Astrocyte (in vitro differentiated cells and primary cell): ENCODE measurements around the gene NBEAL1. TPM values are rescaled to one million over a fixed set of nuclear protein-coding genes. Genes with fewer than 3 reads are reported as not detected.
"Not testable (repeated sequence)": the region's sequence is repeated elsewhere in the genome, so short reads cannot be mapped to it uniquely, and the experiment has no call there.

Experiments
- DNase-seq: peaks from one replicate; pipeline ENCODE4 v3.0.0-alpha.2; 2010; ENCODE audit warnings: low read depth
- FAIRE-seq: peaks from 2 replicates; lab custom pipeline; 2011; peaks lifted over from hg19 to GRCh38; lab: Jason Lieb, UNC
- H2AFZ ChIP-seq: 2 replicates; pipeline ENCODE4 v1.6.0; 2012; ENCODE audit warnings: low read depth, low read length, inconsistent platforms
- H3K27ac ChIP-seq: 2 replicates; pipeline ENCODE4 v1.5.1; 2011; ENCODE audit warnings: low read depth, low read length, inconsistent platforms
- H3K27me3 ChIP-seq: 2 replicates; pipeline ENCODE4 v1.6.0; 2011; ENCODE audit warnings: low read length, inconsistent platforms; ENCODE audit not compliant: insufficient read depth
- H3K36me3 ChIP-seq: 2 replicates; pipeline ENCODE4 v1.5.1; 2011; ENCODE audit warnings: low read length, inconsistent platforms; ENCODE audit not compliant: insufficient read depth
- H3K4me1 ChIP-seq: 2 replicates; pipeline ENCODE4 v1.5.1; 2011; ENCODE audit warnings: low read length, inconsistent platforms; ENCODE audit not compliant: insufficient read depth
- H3K4me2 ChIP-seq: 2 replicates; pipeline ENCODE4 v1.6.0; 2012; ENCODE audit warnings: low read length, inconsistent platforms
- H3K4me3 ChIP-seq: 2 replicates; pipeline ENCODE4 v1.5.1; 2011; ENCODE audit warnings: low read depth, mild to moderate bottlenecking, low read length, inconsistent platforms; ENCODE audit not compliant: insufficient read depth
- H3K79me2 ChIP-seq: 2 replicates; pipeline ENCODE4 v1.6.0; 2012; ENCODE audit warnings: mild to moderate bottlenecking, low read length, inconsistent platforms; ENCODE audit not compliant: insufficient read depth
- H3K9ac ChIP-seq: 2 replicates; pipeline ENCODE4 v1.6.0; 2012; ENCODE audit warnings: mild to moderate bottlenecking, low read length, inconsistent platforms
- H3K9me3 ChIP-seq: 2 replicates; pipeline ENCODE4 v1.5.1; 2012; ENCODE audit warnings: low read depth, mild to moderate bottlenecking, low read length, inconsistent platforms; ENCODE audit not compliant: insufficient read depth
- H4K20me1 ChIP-seq: 2 replicates; pipeline ENCODE4 v1.6.0; 2012; ENCODE audit warnings: low read length, inconsistent platforms; ENCODE audit not compliant: insufficient read depth
- H3K27ac Mint-ChIP-seq: one replicate; pipeline ENCODE4 v1.8.0; 2021; ENCODE audit warnings: mild to moderate bottlenecking, mixed read lengths; ENCODE audit not compliant: unreplicated experiment
- H3K27me3 Mint-ChIP-seq: one replicate; pipeline ENCODE4 v1.8.0; 2021; ENCODE audit warnings: low read depth, mixed read lengths; ENCODE audit not compliant: unreplicated experiment
- H3K36me3 Mint-ChIP-seq: one replicate; pipeline ENCODE4 v1.8.0; 2021; ENCODE audit warnings: low read depth, mixed read lengths; ENCODE audit not compliant: unreplicated experiment
- H3K4me1 Mint-ChIP-seq: one replicate; pipeline ENCODE4 v1.8.0; 2021; ENCODE audit warnings: low read depth, mixed read lengths; ENCODE audit not compliant: unreplicated experiment
- H3K4me3 Mint-ChIP-seq: one replicate; pipeline ENCODE4 v1.8.0; 2021; ENCODE audit warnings: mild to moderate bottlenecking, moderate library complexity, mixed read lengths; ENCODE audit not compliant: unreplicated experiment
- H3K9me3 Mint-ChIP-seq: one replicate; pipeline ENCODE4 v1.8.0; 2021; ENCODE audit warnings: mild to moderate bottlenecking, mixed read lengths; ENCODE audit not compliant: unreplicated experiment
- CTCF ChIP-seq: IDR thresholded peaks from 2 replicates; pipeline ENCODE4 v1.5.1; 2011; ENCODE audit warnings: low read depth, mild to moderate bottlenecking, inconsistent platforms, low read length, moderate library complexity; ENCODE audit not compliant: insufficient read depth
- EZH2 ChIP-seq: IDR thresholded peaks from 2 replicates; pipeline ENCODE4 v1.6.1; 2012; ENCODE audit warnings: mild to moderate bottlenecking, low read length, inconsistent platforms; ENCODE audit not compliant: insufficient read depth
- total RNA-seq: library from RNA; stranded (reverse); gene quantifications from 2 replicates; pipeline ENCODE4 v1.2.1, GENCODE V29; 2021

NBEAL1 gene
- total RNA-seq, 1 donor from 2014 or later, result 33.4 TPM

GRCh38 chr2:203038586-203038985 is 23.9 kb downstream of the NBEAL1 start:
- no peak overlapping the region for H3K27ac ChIP-seq
- H3K4me1 ChIP-seq, result no peaks in the 10 kb centered on the region
- H3K9me3 ChIP-seq, result no peaks in the 10 kb centered on the region
- no peak overlapping the region for H3K4me3 ChIP-seq
- H3K4me2 ChIP-seq, result no peak overlapping the region
- Mint-ChIP-seq H3K27ac (no peak overlapping the region), H3K9me3 (no peaks in the 10 kb centered on the region), H3K36me3 (peaks cover 21% of the 10 kb centered on the region), H3K4me3 (no peak overlapping the region), H3K4me1 (peaks cover 9% of the 10 kb centered on the region), H3K27me3 (no peaks in the 10 kb centered on the region)
- TF ChIP-seq CTCF, result no peak
- TF ChIP-seq EZH2, result no peak
- peaks cover 38% of the 10 kb centered on the region for H3K79me2 ChIP-seq
- FAIRE-seq (no peak), DNase-seq (no peak)
- no peak overlapping the region for H3K9ac ChIP-seq
- peaks cover 29% of the 10 kb centered on the region for H4K20me1 ChIP-seq
- H3K36me3 ChIP-seq, result no peaks in the 10 kb centered on the region
- no peak overlapping the region for H2AFZ ChIP-seq
- no peaks in the 10 kb centered on the region for H3K27me3 ChIP-seq

DNA sequence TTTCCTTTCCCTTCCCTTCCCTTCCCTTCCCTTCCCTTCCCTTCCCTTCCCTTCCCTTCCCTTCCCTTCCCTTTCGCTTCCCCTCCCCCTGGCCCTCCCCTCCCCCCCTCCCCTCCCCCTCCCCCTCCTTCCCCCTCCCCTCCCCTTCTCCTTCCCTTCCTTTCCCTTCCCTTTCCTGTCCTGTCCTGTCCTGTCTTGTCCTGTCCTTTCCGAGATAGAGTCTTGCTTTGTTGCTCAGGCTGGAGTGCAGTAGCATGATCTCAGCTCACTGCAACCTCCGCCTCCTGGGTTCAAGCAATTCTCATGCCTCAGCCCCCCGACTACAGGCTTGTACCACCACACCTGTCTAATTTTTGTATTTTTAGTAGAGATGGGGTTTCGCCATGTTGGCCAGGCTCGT is 24.5 kb downstream of the NBEAL1 start:
- H3K27me3 ChIP-seq, H3K9me3 Mint-ChIP-seq, H3K27me3 Mint-ChIP-seq, H3K4me3 ChIP-seq, H3K36me3 ChIP-seq, H3K27ac ChIP-seq, H3K9me3 ChIP-seq, H3K4me3 Mint-ChIP-seq, H3K27ac Mint-ChIP-seq, H3K9ac ChIP-seq, FAIRE-seq, H3K4me2 ChIP-seq, H2AFZ ChIP-seq, H3K4me1 Mint-ChIP-seq, H3K4me1 ChIP-seq, DNase-seq: not testable (repeated sequence)
- peaks cover 24% of the 10 kb centered on the region for H4K20me1 ChIP-seq
- peaks cover 38% of the 10 kb centered on the region for H3K79me2 ChIP-seq
- H3K36me3 Mint-ChIP-seq, result peaks cover 20% of the 10 kb centered on the region

- no peak for FAIRE-seq
- H3K27ac ChIP-seq, result no peak overlapping the region
Observed at GRCh38 chr2:203040966-203041521, 26.4 kb downstream of the NBEAL1 start.

More at GRCh38 chr2:203040966-203041521, 26.4 kb downstream of the NBEAL1 start:
- peaks cover 9% of the 10 kb centered on the region for H3K4me1 Mint-ChIP-seq
- Histone ChIP-seq H4K20me1 (peaks cover 12% of the 10 kb centered on the region), H3K36me3 (no peaks in the 10 kb centered on the region), H2AFZ (no peak overlapping the region), H3K79me2 (peaks cover 21% of the 10 kb centered on the region), H3K9me3 (no peaks in the 10 kb centered on the region), H3K9ac (no peak overlapping the region), H3K4me1 (no peaks in the 10 kb centered on the region), H3K4me3 (no peak overlapping the region), H3K27me3 (no peaks in the 10 kb centered on the region), H3K4me2 (no peak overlapping the region)
- TF ChIP-seq EZH2 (no peak), CTCF (no peak)
- H3K9me3 Mint-ChIP-seq, result no peaks in the 10 kb centered on the region
- DNase-seq, result no peak
- H3K27me3 Mint-ChIP-seq, result no peaks in the 10 kb centered on the region
- no peak overlapping the region for H3K4me3 Mint-ChIP-seq
- H3K27ac Mint-ChIP-seq, result no peak overlapping the region
- peaks cover 20% of the 10 kb centered on the region for H3K36me3 Mint-ChIP-seq
